HepG2 (cell line): Measurements from ENCODE around the gene CHRD. TPM values are rescaled to one million over a fixed set of nuclear protein-coding genes. Genes with fewer than 3 reads are reported as not detected.

Experiments used
- DZIP1 ChIP-seq: sonication (generic); formaldehyde crosslinking; IDR thresholded peaks from 2 replicates; pipeline ENCODE4 v1.5.0; 2020; ENCODE audit warnings: mild to moderate bottlenecking, missing genetic modification reagents
- MAFK ChIP-seq, 2 experiments: IDR thresholded peaks in 1 of 2; conservative IDR thresholded peaks in 1 of 2; 2 replicates each; pipeline ENCODE4 v1.6.1; 2011; ENCODE audit warnings: improper control_type of control experiment in 2 of 2, low read length in 2 of 2
- MLLT10 ChIP-seq: sonication (generic); formaldehyde crosslinking; IDR thresholded peaks from 2 replicates; pipeline ENCODE4 v1.4.0; 2020; ENCODE audit warnings: missing genetic modification reagents
- MTA3 ChIP-seq: sonication (generic); formaldehyde crosslinking; IDR thresholded peaks from 2 replicates; pipeline ENCODE4 v1.4.0; 2020; ENCODE audit warnings: missing genetic modification reagents
- NPAS2 ChIP-seq: sonication (generic); formaldehyde crosslinking; IDR thresholded peaks from 2 replicates; pipeline ENCODE4 v1.8.0; 2022; ENCODE audit warnings: mild to moderate bottlenecking, missing genetic modification reagents, borderline replicate concordance
- ZHX2 ChIP-seq, 2 experiments: sonication (generic) in 1 of 2; formaldehyde crosslinking in 1 of 2; IDR thresholded peaks; 2 replicates each; pipeline versions ENCODE4 v1.6.1 to v1.9.0; 2014 to 2022; ENCODE audit warnings: antibody characterized with exemption in 1 of 2, borderline replicate concordance in 1 of 2, inconsistent platforms in 1 of 2, low read depth in 1 of 2, missing genetic modification reagents in 1 of 2
- ZNF24 ChIP-seq: fragments of 450-650 bp; IDR thresholded peaks from 2 replicates; pipeline ENCODE4 v1.6.1; 2017; ENCODE audit warnings: antibody characterized with exemption, mild to moderate bottlenecking
- ZNF567 ChIP-seq: sonication (generic); formaldehyde crosslinking; IDR thresholded peaks from 2 replicates; pipeline ENCODE4 v1.8.1; 2023; ENCODE audit warnings: mild to moderate bottlenecking, missing genetic modification reagents, borderline replicate concordance
- ZNF577 ChIP-seq: sonication (generic); formaldehyde crosslinking; IDR thresholded peaks from 2 replicates; pipeline ENCODE4 v1.4.0; 2020; ENCODE audit warnings: mild to moderate bottlenecking, low read depth, missing genetic modification reagents, borderline replicate concordance
- ZNF644 ChIP-seq: IDR thresholded peaks from 2 replicates; pipeline ENCODE4 v1.6.1; 2016; ENCODE audit warnings: low read depth
- ZNF687 ChIP-seq: sonication (generic); formaldehyde crosslinking; IDR thresholded peaks from 2 replicates; pipeline ENCODE4 v1.5.1; 2020; ENCODE audit warnings: mild to moderate bottlenecking, missing genetic modification reagents, moderate library complexity
- ZNF784 ChIP-seq: sonication (generic); formaldehyde crosslinking; IDR thresholded peaks from 2 replicates; pipeline ENCODE4 v1.5.1; 2020; ENCODE audit warnings: missing genetic modification reagents, mild to moderate bottlenecking, borderline replicate concordance
- ZNF839 ChIP-seq: sonication (generic); formaldehyde crosslinking; IDR thresholded peaks from 2 replicates; pipeline ENCODE4 v1.4.0; 2020; ENCODE audit warnings: missing genetic modification reagents, mild to moderate bottlenecking, borderline replicate concordance
- polyA plus RNA-seq, 8 experiments: library from polyadenylated mRNA; depleted of rRNA in 3 of 8; stranded (reverse) in 7 of 8; unstranded in 1 of 8; fragments of >200 nt; fragmentation: Illumina TruSeq in 4 of 8; extraction: Trizol in 4 of 8; gene quantifications; 2 replicates each; pipeline versions ENCODE4 v1.2.1 to v1.2.3, GENCODE V29; 2011 to 2016; ENCODE audit warnings: low read depth in 4 of 8, missing spikeins in 1 of 8, mixed read lengths in 1 of 8; ENCODE audit not compliant: insufficient read depth in 1 of 8
- total RNA-seq, 5 experiments: library from RNA; depleted of rRNA; stranded (reverse); fragments of >200 nt; fragmentation: Illumina TruSeq; extraction: Trizol; gene quantifications; 2 replicates each; pipeline ENCODE4 v1.2.3, GENCODE V29; 2016; ENCODE audit warnings: low read depth in 1 of 5

Gene CHRD
- total and polyA plus RNA-seq, 2 of the 13 experiments (the other 11 are each of a cell fraction or from before 2014, with no cell fraction given) = 22.2 to 35.2 TPM

GRCh38 chr3:184362668-184363546, 16.9 kb upstream of the CHRD start (continued):
- peak; percentile 98 for TF ChIP-seq ZNF687 (CRISPR knock-in tag)
- TF ChIP-seq MAFK (conservative IDR thresholded peaks at IDR 0.05 in 1 of 2, IDR thresholded peaks at IDR 0.05 in 1 of 2; ENCODE audit: low read length in 2 of 2) = no peak
- TF ChIP-seq ZNF567 (CRISPR knock-in tag) = peak; percentile 63; the same call in 1 of the 2 replicates
- TF ChIP-seq ZNF644 = no peak
- no peak for TF ChIP-seq ZNF839 (CRISPR knock-in tag)
- no peak for TF ChIP-seq NPAS2 (CRISPR knock-in tag)
- no peak for TF ChIP-seq MLLT10
- no peak for TF ChIP-seq MTA3 (CRISPR knock-in tag)
- peak; percentile 65; the same call in 1 of the 2 replicates for TF ChIP-seq DZIP1
- peak; percentile 23; the same call in 1 of the 2 replicates for TF ChIP-seq ZNF24
- TF ChIP-seq ZNF577 (CRISPR knock-in tag) = 0 out of 2 replicates have a peak, but pooled peaks have one; percentile 21
- no peak for TF ChIP-seq ZHX2 (IDR thresholded peaks at IDR 0.05; ENCODE audit: low read depth)
- TF ChIP-seq ZHX2 (CRISPR knock-in tag; IDR thresholded peaks at IDR 0.05; ENCODE audit: borderline replicate concordance) = no peak
- peak; percentile 20; the same call in 1 of the 2 replicates for TF ChIP-seq ZNF784
